Endothelial cell of umbilical vein (primary cell): ENCODE data around the gene TAMM41.

Source experiments
- CTCF ChIP-seq, 2 donors: IDR thresholded peaks; 1 replicate in 1 of 2; 2 replicates in 1 of 2; pipeline ENCODE4 v1.5.1; 2011; ENCODE audit warnings: low read length in 2 of 2, mild to moderate bottlenecking in 2 of 2, moderate library complexity in 2 of 2, control low read depth in 1 of 2, inconsistent platforms in 1 of 2, low read depth in 1 of 2; ENCODE audit not compliant: insufficient read depth in 1 of 2; ENCODE audit errors: extremely low read depth in 1 of 2
- EZH2 ChIP-seq: IDR thresholded peaks from 2 replicates; pipeline ENCODE4 v1.6.1; 2012; ENCODE audit warnings: borderline replicate concordance, low read depth, mild to moderate bottlenecking, moderate library complexity, low read length, inconsistent platforms; ENCODE audit not compliant: severe bottlenecking
- FOS ChIP-seq: IDR thresholded peaks from 2 replicates; pipeline ENCODE4 v1.6.1; 2011; ENCODE audit warnings: mild to moderate bottlenecking, low read length, moderate library complexity, borderline replicate concordance; ENCODE audit not compliant: insufficient read depth
- GATA2 ChIP-seq: IDR thresholded peaks from 2 replicates; pipeline ENCODE4 v1.7.0; 2011; ENCODE audit warnings: low read depth, mild to moderate bottlenecking, moderate library complexity, mixed read lengths, low read length; ENCODE audit not compliant: insufficient read length, insufficient read depth
- JUN ChIP-seq: IDR thresholded peaks from 2 replicates; pipeline ENCODE4 v1.6.1; 2011; ENCODE audit warnings: borderline replicate concordance, low read depth; ENCODE audit not compliant: insufficient read length, insufficient read depth
- MAX ChIP-seq: IDR thresholded peaks from 2 replicates; pipeline ENCODE4 v1.6.1; 2011; ENCODE audit not compliant: insufficient read depth, insufficient read length
- MYC ChIP-seq: IDR thresholded peaks from one replicate; pipeline ENCODE4 v1.6.1; 2011; ENCODE audit warnings: mild to moderate bottlenecking, low read depth, low read length
- POLR2A ChIP-seq: IDR thresholded peaks from 2 replicates; pipeline ENCODE4 v1.6.1; 2012; ENCODE audit warnings: low read depth, mild to moderate bottlenecking, control low read depth, low read length
- POLR2AphosphoS5 ChIP-seq: IDR thresholded peaks from 2 replicates; pipeline ENCODE4 v1.6.1; 2012; ENCODE audit warnings: low read depth, mild to moderate bottlenecking, control low read depth, low read length, moderate library complexity; ENCODE audit not compliant: insufficient read depth

- TF ChIP-seq CTCF (IDR thresholded peaks at IDR 0.05; ENCODE audit: extremely low read depth in 1 of 2, insufficient read depth in 1 of 2, low read depth in 1 of 2, low read length in 2 of 2) (no peak), GATA2 (no peak), EZH2 (no peak), POLR2A (no peak), MAX (no peak), POLR2AphosphoS5 (no peak), JUN (no peak), MYC (no peak), FOS (no peak)
Measured at GRCh38 chr3:11768604-11769003, 78.1 kb downstream of the TAMM41 start.
